Neuronal stem cell (in vitro differentiated cells): Measurements from ENCODE around the gene SBDS. TPM values are rescaled to one million over a fixed set of nuclear protein-coding genes. Genes with fewer than 3 reads are reported as not detected.

Source experiments
- DNase-seq: peaks from one replicate; pipeline ENCODE4 v3.0.0-alpha.2; 2013; ENCODE audit warnings: low spot score
- H2AFZ ChIP-seq: one replicate; pipeline ENCODE4 v1.6.1; 2013; ENCODE audit warnings: mild to moderate bottlenecking, low read length, inconsistent platforms
- H2AK5ac ChIP-seq: 2 replicates; pipeline ENCODE4 v1.6.1; 2013; ENCODE audit warnings: low read depth, mild to moderate bottlenecking, inconsistent platforms, low read length, moderate library complexity, mixed read lengths
- H2BK120ac ChIP-seq: 2 replicates; pipeline ENCODE4 v1.6.1; 2013; ENCODE audit warnings: low read depth, mild to moderate bottlenecking, inconsistent platforms, low read length, moderate library complexity, mixed read lengths
- H2BK12ac ChIP-seq: one replicate; pipeline ENCODE4 v1.6.1; 2013; ENCODE audit warnings: low read length, inconsistent platforms
- H2BK15ac ChIP-seq: 2 replicates; pipeline ENCODE4 v1.6.1; 2013; ENCODE audit warnings: mild to moderate bottlenecking, low read length, inconsistent platforms, mixed read lengths
- H2BK5ac ChIP-seq: one replicate; pipeline ENCODE4 v1.6.1; 2013; ENCODE audit warnings: inconsistent platforms, mild to moderate bottlenecking, low read length, moderate library complexity
- H3K14ac ChIP-seq: one replicate; pipeline ENCODE4 v1.6.1; 2013; ENCODE audit warnings: low read length, inconsistent platforms
- H3K18ac ChIP-seq: 2 replicates; pipeline ENCODE4 v1.6.1; 2013; ENCODE audit warnings: low read length, inconsistent platforms
- H3K23ac ChIP-seq: 2 replicates; pipeline ENCODE4 v1.6.1; 2013; ENCODE audit warnings: low read depth, mild to moderate bottlenecking, mixed read lengths, low read length, inconsistent platforms; ENCODE audit not compliant: poor library complexity
- H3K27ac ChIP-seq: replicated peaks from 3 replicates; pipeline ENCODE4 v1.5.1; 2013; ENCODE audit warnings: low read length, inconsistent platforms
- H3K27me3 ChIP-seq, 3 experiments: 2 replicates each; pipeline ENCODE4 v1.6.1; 2013; ENCODE audit warnings: low read length in 3 of 3, mild to moderate bottlenecking in 2 of 3, inconsistent platforms in 1 of 3, low read depth in 1 of 3, mixed read lengths in 1 of 3, moderate library complexity in 1 of 3; ENCODE audit not compliant: control insufficient read depth in 3 of 3, insufficient read depth in 3 of 3
- H3K36me3 ChIP-seq, 2 donors: replicated peaks in 1 of 2; 2 replicates each; pipeline ENCODE4 v1.6.1; 2013; ENCODE audit warnings: low read length in 2 of 2; ENCODE audit not compliant: control insufficient read depth in 2 of 2, insufficient read depth in 2 of 2
- H3K4ac ChIP-seq: 2 replicates; pipeline ENCODE4 v1.6.1; 2013; ENCODE audit warnings: inconsistent platforms, mild to moderate bottlenecking, low read length, moderate library complexity
- H3K4me1 ChIP-seq, 2 donors: 1 replicate in 1 of 2; 2 replicates in 1 of 2; pipeline ENCODE4 v1.6.1; 2013; ENCODE audit warnings: low read length in 2 of 2, low read depth in 1 of 2; ENCODE audit not compliant: control insufficient read depth in 2 of 2, insufficient read depth in 1 of 2
- H3K4me2 ChIP-seq: one replicate; pipeline ENCODE4 v1.6.1; 2013; ENCODE audit warnings: mild to moderate bottlenecking, low read length, inconsistent platforms; ENCODE audit not compliant: insufficient read depth, poor library complexity, severe bottlenecking
- H3K4me3 ChIP-seq, 2 donors: 2 replicates each; pipeline ENCODE4 v1.5.1; 2013; ENCODE audit warnings: low read length in 2 of 2, mild to moderate bottlenecking in 2 of 2, inconsistent platforms in 1 of 2, moderate library complexity in 1 of 2
- H3K79me1 ChIP-seq: one replicate; pipeline ENCODE4 v1.6.1; 2013; ENCODE audit warnings: low read depth, mild to moderate bottlenecking, inconsistent platforms, low read length, moderate library complexity
- H3K9ac ChIP-seq: one replicate; pipeline ENCODE4 v1.6.1; 2013; ENCODE audit warnings: mild to moderate bottlenecking, low read depth, low read length, inconsistent platforms; ENCODE audit not compliant: poor library complexity
- H3K9me3 ChIP-seq, 2 donors: replicated peaks in 1 of 2; 2 replicates each; pipeline versions ENCODE3 to v1.6.1; 2013; ENCODE audit warnings: low read length in 2 of 2, mild to moderate bottlenecking in 2 of 2, inconsistent platforms in 1 of 2, low read depth in 1 of 2, mixed read lengths in 1 of 2, moderate library complexity in 1 of 2; ENCODE audit not compliant: control insufficient read depth in 2 of 2, insufficient read depth in 1 of 2
- H4K8ac ChIP-seq: one replicate; pipeline ENCODE4 v1.6.1; 2013; ENCODE audit warnings: low read depth, mild to moderate bottlenecking, inconsistent platforms, low read length, moderate library complexity
- H4K91ac ChIP-seq: one replicate; pipeline ENCODE4 v1.6.1; 2013; ENCODE audit warnings: low read length, low read depth, mild to moderate bottlenecking, inconsistent platforms; ENCODE audit not compliant: poor library complexity
- WGBS, 2 donors: extraction: QIAGEN DNeasy Blood & Tissue Kit; methylation state at CpG; one replicate each; pipeline ENCODE4 v1.1.7; 2013; ENCODE audit warnings: missing lambda C conversion rate in 2 of 2, mixed read lengths in 1 of 2; ENCODE audit not compliant: insufficient read length in 2 of 2, insufficient replicate concordance in 1 of 2; ENCODE audit errors: extremely low coverage in 2 of 2; 5-methylcytosine and 5-hydroxymethylcytosine counted together
- small RNA-seq: library from polyadenylated mRNA; stranded (forward); fragments of <200 nt; extraction: miRNeasy Mini kit (QIAGEN cat#:217004); gene quantifications from one replicate; pipeline ENCODE3, GENCODE V24; 2013; ENCODE audit not compliant: insufficient read depth

The SBDS gene

DNA sequence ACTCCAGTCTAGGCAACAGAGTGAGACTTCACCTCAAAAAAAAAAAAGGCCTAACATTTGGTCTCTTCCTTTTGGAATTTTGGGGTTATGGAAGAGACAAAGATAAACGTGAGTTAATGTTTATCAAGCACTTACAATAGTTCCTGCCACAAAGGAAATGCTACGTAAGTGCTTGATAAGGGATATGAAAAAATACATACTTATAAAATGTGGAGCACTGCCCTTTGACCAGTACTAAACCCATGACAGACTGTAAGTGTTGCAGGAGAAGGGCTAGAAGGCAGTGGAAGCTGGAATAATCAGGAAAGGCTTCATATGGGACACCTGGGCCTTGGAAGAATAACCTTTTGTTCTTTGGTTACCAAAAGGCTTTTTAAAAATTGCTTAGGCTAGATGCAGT is 48.8 kb downstream of the SBDS start:
- Histone ChIP-seq H2BK15ac (no peak overlapping the region), H3K9me3 (no peaks in the 10 kb centered on the region), H2BK12ac (no peak overlapping the region), H2BK5ac (no peak overlapping the region), H3K4me3 (no peak overlapping the region), H4K91ac (no peak overlapping the region), H4K8ac (no peak overlapping the region), H2AFZ (no peak overlapping the region), H3K23ac (no peak overlapping the region), H3K27me3 (no peaks in the 10 kb centered on the region), H3K4me1 (no peaks in the 10 kb centered on the region), H3K27ac (no peak overlapping the region), H2BK120ac (no peak overlapping the region), H3K4ac (no peak overlapping the region), H3K18ac (no peak overlapping the region), H3K4me2 (no peak overlapping the region), H3K9ac (no peak overlapping the region), H3K14ac (no peak overlapping the region), H3K36me3 (peaks cover 31 to 93% of the 10 kb centered on the region in 2 donors), H3K79me1 (peaks cover 5% of the 10 kb centered on the region), H2AK5ac (no peak overlapping the region)
- WGBS, 2 donors, result no CpG with 5 or more reads among the region's 2 CpGs
- DNase-seq, result no peak

- H3K79me1 ChIP-seq, result no peaks in the 10 kb centered on the region
- H3K9me3 ChIP-seq, result peaks cover 0 to 14% of the 10 kb centered on the region in 2 donors
- no peak overlapping the region for H2BK12ac ChIP-seq
- no peak overlapping the region for H3K9ac ChIP-seq
- no CpG with 5 or more reads among the region's 4 CpGs for WGBS, 2 donors
- no peak overlapping the region for H2BK15ac ChIP-seq
- no peak overlapping the region for H2AK5ac ChIP-seq
- H3K18ac ChIP-seq, result no peak overlapping the region
- no peak overlapping the region for H3K27ac ChIP-seq
- no peak overlapping the region for H4K8ac ChIP-seq
- no peak for DNase-seq
- H3K4me1 ChIP-seq, result no peaks in the 10 kb centered on the region
- H2BK5ac ChIP-seq, result no peak overlapping the region
- no peaks in the 10 kb centered on the region for H3K27me3 ChIP-seq
- H3K4me3 ChIP-seq, result no peak overlapping the region
- peaks cover 6 to 46% of the 10 kb centered on the region in 2 donors for H3K36me3 ChIP-seq
- no peak overlapping the region for H3K23ac ChIP-seq
- no peak overlapping the region for H4K91ac ChIP-seq
- no peak overlapping the region for H2AFZ ChIP-seq
- H3K4me2 ChIP-seq, result no peak overlapping the region
- H3K4ac ChIP-seq, result no peak overlapping the region
- no peak overlapping the region for H2BK120ac ChIP-seq
- no peak overlapping the region for H3K14ac ChIP-seq
Observed at GRCh38 chr7:66939325-66939724, 56.1 kb downstream of the SBDS start.

DNA sequence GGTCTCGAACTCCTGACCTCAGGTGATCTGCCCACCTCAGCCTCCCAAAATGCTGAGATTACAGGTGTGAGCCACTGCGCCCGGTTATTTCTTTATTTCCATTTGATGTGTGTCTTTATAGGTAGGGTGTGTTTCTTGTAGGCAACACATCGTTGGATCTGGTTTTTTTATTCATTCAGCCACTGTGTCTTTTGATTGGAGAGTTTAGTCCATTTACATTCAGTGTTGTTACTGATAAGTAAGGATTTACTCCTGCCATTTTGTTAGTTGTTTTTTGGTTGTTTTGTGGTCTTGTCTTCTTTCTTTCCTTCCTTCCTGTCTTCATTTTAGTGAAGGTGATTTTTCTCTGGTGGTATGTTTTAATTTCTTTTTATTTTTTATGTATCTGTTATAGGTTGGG is 57.4 kb downstream of the SBDS start:
- no peak overlapping the region for H2AK5ac ChIP-seq
- no peak overlapping the region for H2AFZ ChIP-seq
- H3K23ac ChIP-seq, result no peak overlapping the region
- no peak overlapping the region for H3K27ac ChIP-seq
- H3K4me2 ChIP-seq, result no peak overlapping the region
- no peak overlapping the region for H2BK12ac ChIP-seq
- peaks cover 0 to 14% of the 10 kb centered on the region in 2 donors for H3K9me3 ChIP-seq
- WGBS, 2 donors, result no CpG with 5 or more reads among the region's 4 CpGs
- no peak overlapping the region for H3K14ac ChIP-seq
- no peak overlapping the region for H3K4ac ChIP-seq
- no peak overlapping the region for H2BK5ac ChIP-seq
- H3K79me1 ChIP-seq, result peaks cover 2% of the 10 kb centered on the region
- H2BK120ac ChIP-seq, result no peak overlapping the region
- H4K8ac ChIP-seq, result no peak overlapping the region
- no peak overlapping the region for H4K91ac ChIP-seq
- H3K18ac ChIP-seq, result no peak overlapping the region
- H3K4me3 ChIP-seq, result no peak overlapping the region
- no peak overlapping the region for H2BK15ac ChIP-seq
- no peak overlapping the region for H3K9ac ChIP-seq
- H3K4me1 ChIP-seq, result peaks cover 0 to 2% of the 10 kb centered on the region in 2 donors
- H3K27me3 ChIP-seq, result no peaks in the 10 kb centered on the region
- DNase-seq, result no peak
- H3K36me3 ChIP-seq, result peaks cover 5 to 33% of the 10 kb centered on the region in 2 donors

Small RNA genes lying within 50 kb of the gene (small RNA-seq; reads per million reads assigned to genes)
- not detected for gene RN7SL43P
